HG02981 (cell line): ENCODE data around the gene NOL4.
"Not testable (repeated sequence)": the region's sequence is repeated elsewhere in the genome, so short reads cannot be mapped to it uniquely, and the experiment has no call there.

ENCODE experiments used
- ATAC-seq: cut with Tn5 transposase; IDR thresholded peaks from one replicate; pipeline ENCODE4 v1.9.1; 2021; ENCODE audit warnings: mild to moderate bottlenecking, moderate library complexity; ENCODE audit not compliant: unreplicated experiment

NOL4 gene

DNA sequence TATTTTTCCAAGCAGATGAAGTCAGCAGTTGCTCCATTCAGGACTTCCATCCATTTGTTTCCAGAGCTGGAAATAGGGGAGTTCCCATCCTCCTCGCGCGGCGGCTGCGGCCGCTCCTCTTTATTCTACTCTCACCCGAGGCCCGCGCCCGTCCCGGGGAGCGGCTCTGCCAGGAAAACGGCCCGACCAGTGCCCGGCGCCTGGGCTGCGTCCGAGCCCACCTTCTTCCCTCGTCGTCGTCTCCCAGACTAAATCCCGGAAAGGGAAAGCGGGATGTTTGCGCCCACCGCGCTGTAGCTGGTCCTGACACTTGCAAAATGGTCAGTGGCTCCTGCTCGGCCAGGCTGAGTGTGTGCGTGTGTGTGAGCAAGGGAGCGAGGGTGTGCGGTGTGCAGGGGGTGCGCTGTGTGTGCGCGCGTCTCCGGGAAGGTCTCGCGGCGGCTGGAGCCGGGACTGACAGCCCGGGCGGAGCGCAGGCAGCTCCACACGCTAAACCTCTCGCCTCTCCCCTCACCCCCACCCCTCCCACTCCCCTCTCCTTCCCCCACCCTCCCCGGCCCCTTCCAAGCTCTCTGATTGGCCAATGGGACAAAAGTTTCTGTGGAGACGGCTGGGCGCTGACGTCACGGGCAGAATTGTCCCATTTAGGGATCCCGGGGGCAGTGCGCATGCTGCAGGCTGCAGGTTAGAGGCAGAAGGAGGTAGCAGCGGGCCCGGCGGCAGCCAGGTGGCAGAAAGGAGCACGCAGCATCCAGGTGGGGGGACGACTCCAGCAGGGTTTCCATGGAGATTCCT lies at the start of gene NOL4:
Gene NOL4 (minus strand): TSS at position 491 of the 795 bp plus-strand sequence. CDS start 1,660 bp downstream, outside the sequence.
- ATAC-seq, result no peak

- ATAC-seq, result not testable (repeated sequence)
Observed at GRCh38 chr18:34266029-34266428, 41.3 kb upstream of the NOL4 start.

GRCh38 chr18:34261865-34262780 lies 37.4 kb upstream of the NOL4 start:
- peak; percentile 95 for ATAC-seq

DNA sequence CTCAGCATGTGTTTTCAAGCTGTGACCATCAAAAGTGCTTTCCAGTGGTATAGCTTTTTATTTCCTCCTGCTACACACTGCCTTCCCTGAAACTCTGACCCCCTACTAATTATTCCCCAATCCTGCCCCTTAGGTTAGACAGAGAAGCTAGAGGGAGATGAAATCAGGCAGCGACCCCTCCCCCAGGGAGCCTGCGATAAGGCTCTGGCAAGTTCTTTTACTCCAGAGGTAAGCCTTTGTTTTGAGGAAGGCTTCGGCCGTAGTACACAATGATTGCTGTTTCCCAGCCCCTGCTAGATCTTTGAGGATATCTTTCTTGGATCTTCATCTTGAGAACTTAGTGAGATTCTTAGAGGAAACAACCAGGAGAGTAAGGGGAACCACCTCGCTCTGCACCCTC lies 33.5 kb upstream of the NOL4 start:
- ATAC-seq, result no peak

GRCh38 chr18:34251919-34252318 lies 27.2 kb upstream of the NOL4 start:
- no peak for ATAC-seq

GRCh38 chr18:34248727-34249126 lies 24.0 kb upstream of the NOL4 start:
- ATAC-seq, result no peak

GRCh38 chr18:34242739-34243138 lies 18.0 kb upstream of the NOL4 start:
- no peak for ATAC-seq

- ATAC-seq, result not testable (repeated sequence)
Observed at GRCh38 chr18:34233781-34234388, 9.2 kb upstream of the NOL4 start.

- ATAC-seq, result no peak
Observed at GRCh38 chr18:34225218-34225553, 473 bp upstream of the NOL4 start.

GRCh38 chr18:34223893-34224422 lies 755 bp downstream of the NOL4 start:
- no peak for ATAC-seq

DNA sequence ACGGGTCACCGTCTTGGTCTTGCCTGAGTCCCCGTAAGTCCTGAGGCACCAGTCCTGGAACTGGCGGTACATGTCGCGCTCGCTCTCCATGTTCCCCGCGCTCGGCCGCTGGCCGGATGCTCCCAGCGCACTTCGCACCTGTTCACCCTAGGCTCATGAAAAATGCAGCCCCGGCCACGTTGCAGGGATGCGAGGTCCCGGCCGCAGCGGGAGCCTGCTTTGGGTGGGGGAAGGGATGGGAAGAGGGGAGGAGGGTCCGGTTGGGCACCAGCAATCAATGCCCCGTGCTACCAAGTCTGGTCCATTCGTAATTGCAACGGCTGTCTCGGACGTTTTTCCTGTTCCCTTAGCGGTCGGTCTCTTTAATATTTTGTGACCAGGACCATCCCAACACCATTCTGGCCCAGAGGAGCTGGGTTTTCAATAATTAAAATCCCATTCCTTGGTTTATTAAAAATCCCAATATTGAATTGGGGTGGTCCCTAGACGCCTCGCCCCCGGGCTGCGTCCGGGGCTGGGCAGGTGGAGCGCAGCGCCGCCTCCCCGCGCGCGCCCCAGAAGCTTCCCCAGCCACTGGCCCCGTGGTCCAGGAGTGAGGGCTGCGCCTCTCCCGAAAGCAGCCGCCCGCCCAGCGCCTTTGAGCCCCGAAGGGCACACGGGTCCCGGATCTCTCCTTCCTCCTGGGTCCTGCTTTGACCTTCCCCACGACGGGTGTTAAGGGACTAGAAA lies 1.4 kb downstream of the NOL4 start:
- no peak for ATAC-seq

GRCh38 chr18:34222307-34223163 lies 2.2 kb downstream of the NOL4 start:
- no peak for ATAC-seq

GRCh38 chr18:34221971-34222306 lies 2.8 kb downstream of the NOL4 start:
- no peak for ATAC-seq

GRCh38 chr18:34220081-34220815 lies 4.5 kb downstream of the NOL4 start:
- no peak for ATAC-seq

GRCh38 chr18:34219651-34220050 lies 5.1 kb downstream of the NOL4 start:
- no peak for ATAC-seq

GRCh38 chr18:34212511-34212910 lies 12.2 kb downstream of the NOL4 start:
- no peak for ATAC-seq

DNA sequence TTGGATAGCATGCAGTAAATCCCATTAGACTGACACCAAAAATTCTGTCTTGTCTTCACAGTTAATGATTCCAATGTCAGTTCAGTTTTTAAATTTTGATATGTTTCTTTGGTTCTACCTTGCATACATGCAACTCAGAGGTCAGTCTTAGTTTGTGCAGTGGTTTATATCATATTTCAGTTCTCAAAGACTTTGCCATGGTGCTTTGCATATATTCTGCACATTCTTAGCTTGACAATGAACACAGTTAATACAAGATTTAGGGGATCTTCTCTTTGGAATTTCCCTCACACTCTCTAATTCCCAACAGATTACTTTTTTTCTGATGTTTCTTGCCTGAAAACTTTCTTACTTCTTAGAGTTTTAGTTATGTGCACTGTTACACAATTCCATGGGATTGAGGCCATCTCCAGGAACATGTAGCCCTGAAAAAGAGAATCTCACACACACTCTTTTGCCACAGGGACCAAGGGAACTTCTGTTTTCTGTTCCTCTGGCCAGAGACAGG lies 17.3 kb downstream of the NOL4 start:
- ATAC-seq, result no peak

GRCh38 chr18:34203866-34204265 lies 20.8 kb downstream of the NOL4 start:
- no peak for ATAC-seq

GRCh38 chr18:34196256-34196655 lies 28.5 kb downstream of the NOL4 start:
- no peak for ATAC-seq
